Right renal pelvis (tissue), 4 donors: Measurements from ENCODE around the gene RNASEH2B. TPM values are rescaled to one million over a fixed set of nuclear protein-coding genes. Genes with fewer than 3 reads are reported as not detected.

ENCODE experiments used
- DNase-seq, 4 donors: peaks; one replicate each; pipeline ENCODE4 v3.0.0-alpha.2; 2013; ENCODE audit warnings: low read depth in 4 of 4, low spot score in 3 of 4, missing footprints in 1 of 4
- polyA plus RNA-seq, 4 donors: library from polyadenylated mRNA; unstranded; fragments of 120-200 nt; gene quantifications; one replicate each; pipeline ENCODE4 v1.2.1, GENCODE V29; 2013; ENCODE audit not compliant: insufficient read length in 4 of 4

Gene RNASEH2B
- polyA plus RNA-seq, 4 donors: 53.7 to 70.6 (median 64.7) TPM

DNA sequence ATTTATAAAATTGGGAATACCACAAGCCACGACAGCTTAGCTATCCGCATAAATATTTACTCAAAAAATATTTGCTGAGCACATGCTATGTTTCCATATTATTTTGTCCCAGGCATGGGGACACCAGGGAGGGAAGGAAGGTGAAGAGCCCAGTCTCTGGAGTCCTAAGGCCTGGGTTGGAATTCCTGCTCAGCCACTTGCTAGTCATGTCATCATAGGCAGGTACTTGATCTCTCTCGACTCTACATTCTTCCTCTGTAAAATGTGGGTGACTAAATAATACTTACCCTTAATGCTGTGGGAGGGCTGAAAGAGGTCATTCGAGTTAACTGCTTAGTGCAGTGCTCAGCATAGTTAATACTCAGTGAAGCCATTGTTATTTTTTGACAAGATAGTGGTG is 4.3 kb upstream of the RNASEH2B start:
- no peak for DNase-seq

DNA sequence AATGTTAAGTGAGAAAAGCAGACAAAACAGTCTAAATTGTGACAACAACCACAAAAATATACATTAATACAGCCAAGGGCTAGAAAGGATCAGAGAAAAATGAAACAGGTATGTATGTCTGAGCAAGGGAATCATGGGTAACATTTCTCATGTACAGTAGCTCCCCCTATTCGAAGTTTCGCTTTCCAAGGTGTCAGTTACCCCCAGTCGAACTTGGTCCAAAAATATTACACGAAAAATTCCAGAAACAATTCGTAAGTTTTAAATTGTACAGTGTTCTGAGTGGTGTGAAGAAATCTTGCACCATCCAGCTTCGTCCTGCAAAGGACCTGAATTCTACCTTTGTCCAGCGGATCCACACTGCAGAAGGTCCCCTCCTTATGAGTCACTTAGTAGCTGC is 1.8 kb upstream of the RNASEH2B start:
- no peak for DNase-seq

DNA sequence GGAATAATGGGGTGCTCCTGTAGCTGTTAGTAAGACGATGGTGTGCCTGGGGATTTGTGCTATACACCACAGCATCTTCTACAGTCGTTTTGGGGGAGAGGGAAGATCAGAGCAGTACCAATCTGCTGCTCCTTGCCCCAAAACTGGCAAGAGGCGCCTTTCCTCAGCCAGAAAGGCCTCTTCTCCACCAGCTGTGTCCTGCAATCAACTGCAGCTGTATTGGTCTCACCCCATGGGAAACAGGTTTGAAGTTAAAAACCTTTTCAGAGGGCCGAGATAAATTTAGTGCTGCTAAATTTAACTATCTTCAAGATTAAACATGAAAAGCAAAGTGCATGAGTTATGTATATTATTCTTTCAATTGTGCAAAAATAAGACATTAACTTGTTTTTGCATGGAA is 1.2 kb upstream of the RNASEH2B start:
- no peak for DNase-seq

DNA sequence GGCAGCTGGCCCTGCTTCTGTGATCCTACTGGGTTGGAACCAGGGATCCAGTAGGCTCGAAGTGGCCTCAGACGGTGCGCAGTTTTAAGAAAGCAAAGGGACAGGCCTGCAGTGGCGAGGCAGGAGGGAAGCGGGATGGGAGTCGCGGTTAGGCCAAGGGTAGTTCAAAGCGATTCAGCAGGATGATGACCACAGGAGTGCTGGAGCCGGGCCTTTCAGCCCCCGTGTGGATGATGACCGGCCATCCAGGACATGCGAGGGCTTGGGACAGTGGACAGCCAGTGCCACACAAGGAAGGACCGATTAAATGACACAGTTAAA is 854 bp downstream of the RNASEH2B start:
- peak in 2 of 4 donors; percentile 18 to 30 for DNase-seq

DNA sequence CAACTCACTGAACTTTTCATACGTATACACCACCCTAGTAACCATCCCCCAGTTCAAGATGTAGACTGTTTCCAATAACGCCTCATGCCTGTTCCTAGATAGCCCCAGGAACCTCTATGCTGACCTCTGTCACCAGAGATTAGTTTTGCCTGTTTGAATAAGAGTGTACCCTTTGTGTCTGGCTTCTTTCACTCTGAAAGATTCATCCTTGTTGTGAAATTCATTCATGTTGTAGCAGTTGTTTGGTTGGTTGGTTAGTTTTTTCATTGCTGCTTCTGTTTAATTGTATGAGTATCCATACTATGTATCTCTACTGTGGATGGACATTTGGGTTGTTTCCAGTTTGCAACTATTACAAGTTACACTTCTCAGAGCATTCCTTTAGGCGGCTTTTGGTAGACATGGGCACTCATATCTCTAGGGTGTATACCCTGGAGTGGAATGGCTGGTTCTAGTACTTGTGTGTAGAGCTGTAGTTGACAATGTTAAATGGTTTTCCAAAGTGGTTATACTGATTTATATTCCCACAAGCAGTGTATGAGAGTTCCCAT is 1.6 kb downstream of the RNASEH2B start:
- DNase-seq: no peak

DNA sequence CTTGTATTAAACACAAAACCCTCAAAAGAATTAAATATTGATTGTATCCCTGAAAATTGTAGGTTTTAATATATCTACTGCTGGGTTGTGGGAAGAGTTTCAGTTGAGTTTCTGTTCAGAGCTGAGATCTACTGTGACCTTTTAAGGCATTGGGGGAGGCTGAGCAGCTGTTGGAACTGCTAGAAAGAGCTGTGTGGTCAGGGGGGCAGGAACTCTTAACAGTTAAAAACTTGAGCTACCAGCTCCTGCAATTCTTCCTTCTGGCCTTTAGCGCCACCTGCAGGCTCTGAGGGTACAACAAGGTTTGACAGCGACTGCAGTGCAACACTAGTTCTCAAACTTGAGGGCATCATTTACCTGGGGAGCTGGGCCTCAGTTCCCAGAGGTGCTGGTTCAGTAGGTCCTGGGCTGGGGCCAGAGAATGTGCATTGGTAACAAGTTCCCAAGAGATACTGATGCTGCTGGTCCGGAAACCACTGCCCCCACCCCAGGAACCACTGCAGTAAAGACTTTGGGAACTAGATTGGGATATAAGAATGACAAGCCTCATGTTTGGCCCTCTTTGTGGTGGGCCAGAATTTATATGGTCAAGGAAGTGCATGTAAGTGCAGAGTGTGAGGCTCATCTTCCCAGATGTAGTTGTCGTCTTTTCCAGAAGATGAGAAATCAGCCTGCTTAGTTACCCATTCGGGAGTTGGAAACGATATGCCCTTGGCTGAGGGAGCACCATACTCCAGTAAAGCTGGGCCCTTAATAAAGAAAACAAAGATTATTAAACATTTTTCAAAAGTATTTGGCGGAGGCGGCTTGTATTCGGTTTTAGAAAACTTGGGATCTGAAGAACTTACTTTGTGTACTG is 2.6 kb downstream of the RNASEH2B start:
- DNase-seq: peak; percentile 75 to 87 (median 82)

DNA sequence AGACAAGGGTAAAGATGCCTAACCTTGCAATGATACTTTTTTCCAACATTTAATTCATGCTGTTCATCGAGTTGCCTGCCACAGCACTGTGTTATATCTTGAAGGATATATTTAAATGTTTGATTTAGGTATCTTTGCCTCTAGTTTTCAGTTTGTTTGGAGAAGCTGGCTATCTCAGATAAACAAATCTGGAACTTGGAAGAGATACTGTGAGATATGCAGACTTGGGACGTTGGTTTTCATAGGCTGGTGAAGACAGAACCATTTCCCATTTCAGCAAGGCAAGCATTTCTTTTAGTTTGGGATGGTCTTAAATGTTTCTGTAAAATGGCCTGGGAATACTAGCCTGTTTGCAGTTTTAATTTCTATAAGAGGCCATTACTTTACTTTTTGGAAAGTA is 3.3 kb downstream of the RNASEH2B start:
- no peak for DNase-seq

DNA sequence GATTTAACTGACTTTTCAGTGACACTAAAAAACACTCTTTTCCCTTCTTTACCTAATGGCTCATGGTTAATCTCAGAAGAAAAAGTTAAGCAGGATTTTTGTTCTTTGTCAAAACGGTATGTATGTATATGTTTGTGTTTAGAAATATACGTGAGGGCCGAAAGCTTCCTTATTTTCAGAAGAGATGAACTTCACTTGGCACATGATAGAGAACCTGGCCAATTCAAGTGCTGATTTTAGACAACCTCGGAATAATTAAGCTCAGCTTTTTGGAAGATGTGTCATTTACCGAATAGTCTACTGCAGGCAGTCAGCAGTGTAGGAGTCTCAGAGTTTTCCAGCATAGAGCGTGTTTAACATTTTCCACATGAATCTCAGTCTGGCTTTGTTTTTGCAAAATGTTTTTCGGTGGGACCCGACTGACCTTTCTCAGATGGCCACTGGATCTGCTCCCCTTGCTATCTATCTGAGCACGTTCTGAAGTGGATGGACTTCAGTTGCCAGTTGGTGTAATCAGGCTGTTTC is 4.6 kb downstream of the RNASEH2B start:
- no peak for DNase-seq

DNA sequence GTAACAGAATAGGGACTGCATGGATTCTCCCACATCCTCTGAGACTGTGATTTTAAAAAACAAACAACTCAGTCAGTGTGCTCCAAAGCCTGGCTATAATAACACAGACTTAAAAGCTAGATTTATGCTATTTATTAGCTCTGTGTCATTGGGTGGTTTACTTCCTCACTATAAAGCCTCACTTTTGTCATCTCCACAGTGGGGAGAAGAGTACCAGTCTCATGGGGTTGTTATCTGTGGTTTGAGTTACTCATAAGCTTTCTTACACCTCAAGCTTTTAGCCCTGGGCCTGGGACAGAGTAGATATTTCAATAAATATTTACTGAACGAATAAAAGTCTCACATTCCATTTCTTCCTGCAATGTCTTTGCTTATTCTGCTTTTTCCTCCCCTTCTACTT is 5.3 kb downstream of the RNASEH2B start:
- no peak for DNase-seq

DNA sequence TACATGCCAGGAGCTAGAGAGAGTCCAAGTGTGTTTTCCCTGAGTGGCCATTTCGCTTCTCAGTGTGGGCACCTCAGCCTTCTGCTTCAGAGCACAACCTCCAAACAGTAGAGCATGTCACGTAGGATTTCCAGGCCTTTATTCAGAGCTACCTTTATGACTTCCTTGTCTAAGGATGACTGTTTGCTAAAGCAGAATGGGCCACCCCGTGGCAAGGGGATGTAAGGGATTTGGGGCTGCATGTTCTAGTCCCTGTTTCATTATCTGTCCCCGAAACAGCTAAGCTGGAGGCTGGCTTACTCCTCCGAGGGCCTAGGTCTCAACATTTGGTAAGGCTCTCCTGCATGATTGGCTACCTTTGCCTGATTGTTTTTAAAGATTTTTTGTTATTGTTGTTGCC is 6.0 kb downstream of the RNASEH2B start:
- no peak for DNase-seq

DNA sequence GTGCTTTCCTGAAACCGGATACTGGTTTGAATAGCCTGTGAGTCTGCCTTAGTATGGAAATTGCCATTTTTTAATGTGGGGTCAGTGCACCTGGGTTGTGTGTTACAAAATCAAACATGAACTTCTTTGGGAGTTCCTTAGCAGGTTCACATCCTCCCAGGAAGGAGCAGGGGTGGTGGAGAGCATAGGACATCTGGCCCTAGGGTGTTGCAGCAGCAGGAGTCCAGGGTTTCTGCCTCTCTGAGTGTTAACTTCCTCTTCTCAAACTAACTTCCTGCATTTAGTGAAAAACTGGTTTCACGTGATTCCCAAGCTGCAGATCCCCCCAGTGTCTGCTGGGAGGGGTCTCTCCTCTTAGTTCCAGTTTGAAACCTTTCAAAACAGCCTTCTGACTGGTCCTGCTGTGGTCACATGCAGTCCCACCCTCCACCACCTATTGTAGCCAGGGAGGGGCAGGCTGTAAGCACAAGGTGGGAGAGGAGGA is 7.2 kb downstream of the RNASEH2B start:
- no peak for DNase-seq

DNA sequence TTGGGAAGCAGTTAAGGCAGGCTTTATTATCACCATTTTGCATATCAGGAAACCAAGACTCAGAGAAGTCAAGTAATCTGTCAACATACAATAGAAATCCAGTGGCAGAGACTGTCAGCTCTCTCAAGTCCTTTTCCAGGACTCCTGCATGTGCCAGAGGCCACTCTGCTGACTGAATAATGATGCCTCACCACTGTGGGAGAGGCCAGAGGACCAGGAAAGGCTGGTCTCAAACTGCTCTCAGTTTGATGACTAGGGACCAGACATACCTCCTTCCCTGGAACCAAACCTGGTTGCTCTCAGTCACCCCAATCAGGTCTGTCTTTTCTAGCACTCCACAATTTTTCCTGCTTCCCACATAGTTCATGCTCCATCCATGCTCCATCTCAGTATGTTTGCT is 8.0 kb downstream of the RNASEH2B start:
- DNase-seq: no peak

DNA sequence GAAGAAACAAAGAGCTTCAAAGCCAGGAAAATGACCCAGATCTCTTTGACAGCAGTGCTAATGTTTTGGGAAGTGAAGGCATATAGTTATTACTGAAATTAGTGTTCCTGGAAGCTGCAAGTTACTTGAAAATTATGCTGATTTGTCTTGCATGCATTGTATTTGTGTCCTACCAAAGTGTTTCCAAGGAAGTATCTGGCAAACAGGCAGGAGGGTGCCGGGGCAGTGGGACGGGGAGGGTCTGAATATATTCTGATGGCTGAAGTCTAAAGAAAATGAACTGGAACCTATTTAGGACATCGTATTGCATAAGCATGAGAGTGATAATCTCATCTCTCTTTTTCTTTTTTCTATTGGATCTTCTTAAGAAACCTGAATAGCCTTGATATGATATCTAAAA is 9.0 kb downstream of the RNASEH2B start:
- DNase-seq: no peak

DNA sequence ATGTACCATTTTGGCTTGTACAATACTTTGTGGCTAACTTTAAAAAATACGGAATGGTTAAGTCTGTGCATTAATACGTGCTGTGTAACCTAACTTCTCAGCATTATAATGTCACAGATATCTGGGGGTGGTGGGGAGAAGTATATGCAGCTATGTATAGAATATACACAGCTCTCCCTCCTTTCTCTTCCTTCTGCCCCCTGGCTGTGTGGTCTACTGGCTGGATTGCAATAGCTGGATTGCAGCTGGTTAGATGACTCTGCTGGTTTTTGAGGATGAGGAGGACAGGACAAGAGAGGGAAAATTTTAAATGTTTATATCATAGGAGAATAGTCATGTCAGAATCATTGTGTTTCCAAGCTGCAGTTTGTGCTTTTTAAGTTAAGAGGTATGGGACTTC is 9.7 kb downstream of the RNASEH2B start:
- DNase-seq: no peak

DNA sequence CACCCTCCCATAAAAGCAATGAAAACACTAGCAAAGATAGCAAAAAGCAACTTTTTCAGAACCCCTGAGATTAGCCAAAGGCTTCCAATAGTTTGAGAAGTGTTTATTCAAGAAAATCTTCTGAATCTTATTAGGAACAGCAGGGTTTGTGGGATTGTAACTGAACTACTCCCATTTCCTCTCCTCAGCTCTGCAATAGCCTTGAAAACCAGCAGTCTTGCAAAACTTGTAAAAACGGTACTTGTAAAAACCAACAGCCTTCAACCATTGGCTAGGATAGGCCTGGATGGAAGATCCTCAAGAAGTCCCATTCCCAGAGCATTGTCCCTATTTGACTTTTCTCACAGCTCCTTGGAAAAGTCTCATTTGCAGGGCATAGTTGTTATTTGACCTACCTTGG is 12.1 kb downstream of the RNASEH2B start:
- DNase-seq: no peak

DNA sequence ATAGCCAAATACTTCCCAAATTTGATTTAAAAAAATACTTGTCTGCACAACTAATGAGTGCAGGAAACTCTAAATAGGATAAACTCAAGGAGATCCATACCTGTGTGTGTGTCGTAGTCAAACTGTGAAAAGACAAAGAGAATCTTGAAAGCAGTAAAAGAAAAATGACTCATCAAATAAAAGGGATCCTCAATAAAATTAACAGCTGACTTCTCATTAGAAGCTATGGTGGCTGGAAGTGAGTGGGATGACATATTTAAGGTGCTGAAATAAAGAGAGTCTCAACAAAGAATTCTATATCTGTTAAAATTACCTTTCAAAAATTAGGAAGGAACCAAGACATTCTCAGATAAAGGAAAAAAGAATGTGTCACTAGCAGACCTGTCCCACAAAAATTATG is 13.7 kb downstream of the RNASEH2B start:
- DNase-seq: no peak

DNA sequence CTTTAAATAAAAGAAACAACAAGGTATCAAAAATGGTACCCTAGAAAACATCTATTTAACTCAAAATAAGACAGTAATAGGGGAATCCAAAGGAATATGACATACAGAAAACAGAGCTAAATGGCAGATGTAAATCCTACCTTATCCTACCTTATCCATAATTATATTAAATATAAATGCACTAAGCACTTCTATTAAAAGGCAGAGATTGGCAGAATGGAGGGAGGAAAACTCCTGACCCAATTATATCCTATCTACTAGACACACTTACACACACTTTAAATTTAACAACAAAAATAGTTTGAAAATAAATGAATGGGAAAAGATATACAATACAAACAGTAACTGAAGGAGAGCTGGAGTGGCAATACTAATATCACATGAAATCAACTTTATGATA is 14.4 kb downstream of the RNASEH2B start:
- no peak for DNase-seq

DNA sequence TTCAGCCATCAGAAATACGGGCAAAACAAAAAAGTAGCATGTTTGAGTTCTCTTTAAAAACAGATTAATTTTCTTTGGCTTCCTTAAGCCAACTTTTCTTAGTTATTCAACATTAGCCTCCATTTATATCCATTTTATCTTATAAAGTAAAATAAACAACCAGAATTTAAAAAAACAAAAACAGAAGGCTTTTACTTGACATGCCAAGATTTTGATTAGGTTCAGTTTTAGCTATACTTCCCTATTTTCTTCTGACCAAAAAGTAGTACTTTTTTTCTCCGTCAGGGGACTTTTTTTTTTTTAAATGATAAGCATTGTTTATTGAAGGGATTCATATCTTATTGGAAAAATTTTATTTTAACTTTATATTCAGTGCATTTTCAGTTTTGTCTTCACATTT is 18.1 kb downstream of the RNASEH2B start:
- DNase-seq: no peak

DNA sequence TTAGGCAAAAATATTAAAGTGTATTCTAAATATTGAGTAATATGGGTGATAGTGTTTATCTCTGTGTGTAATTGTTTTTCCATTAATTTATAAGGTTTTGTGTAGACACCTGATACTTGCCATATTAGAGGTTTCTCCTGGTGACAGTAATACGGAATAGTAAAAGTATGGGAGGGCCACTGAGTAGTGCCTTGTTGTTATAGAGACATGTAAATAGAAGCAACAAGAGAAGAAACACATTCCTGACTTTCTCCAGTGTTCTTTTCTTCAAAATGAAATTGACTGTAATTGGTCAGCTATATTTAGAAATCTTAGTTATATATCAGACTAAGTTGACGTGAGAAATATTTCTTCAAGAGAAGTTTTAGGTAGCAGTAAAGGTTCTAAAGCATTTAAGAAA is 18.5 kb downstream of the RNASEH2B start:
- no peak for DNase-seq

DNA sequence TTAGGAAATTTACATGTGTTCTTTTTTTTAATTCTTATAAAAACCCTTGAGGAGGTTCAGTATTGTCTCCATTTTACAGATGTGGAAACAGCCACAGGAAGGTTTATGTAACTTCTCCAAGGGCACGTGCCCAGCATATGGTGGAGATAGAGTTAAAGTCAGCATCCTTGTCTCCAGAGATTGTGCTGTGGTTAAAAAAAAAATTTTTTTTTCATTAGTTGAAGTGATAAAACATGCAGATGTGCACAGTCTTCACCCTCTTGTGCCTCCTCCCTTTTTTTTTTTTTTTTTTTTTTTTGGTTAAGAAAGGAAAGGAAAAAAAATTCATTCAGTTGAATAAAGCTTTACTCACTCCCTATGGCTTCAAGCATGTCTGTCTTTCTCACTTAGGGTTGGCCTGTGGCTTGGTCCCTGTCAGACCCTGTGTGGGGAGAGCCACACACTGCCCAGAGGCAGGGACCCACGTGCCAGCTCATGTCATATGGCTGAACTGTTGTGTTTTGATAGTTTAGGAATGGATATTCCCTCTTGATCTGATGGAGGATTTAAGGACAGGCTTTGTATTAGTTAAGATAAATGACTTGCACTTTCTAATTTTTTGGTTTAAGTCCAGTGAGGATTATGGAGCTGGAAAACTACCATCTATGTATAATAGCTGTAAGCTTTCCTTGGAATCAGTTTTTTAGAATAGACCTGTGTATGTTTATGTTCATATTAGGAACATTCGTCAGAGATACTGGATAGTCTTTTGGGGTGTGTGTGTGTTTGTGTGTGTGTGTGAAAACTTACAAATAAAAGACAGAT is 19.3 kb downstream of the RNASEH2B start:
- no peak for DNase-seq

DNA sequence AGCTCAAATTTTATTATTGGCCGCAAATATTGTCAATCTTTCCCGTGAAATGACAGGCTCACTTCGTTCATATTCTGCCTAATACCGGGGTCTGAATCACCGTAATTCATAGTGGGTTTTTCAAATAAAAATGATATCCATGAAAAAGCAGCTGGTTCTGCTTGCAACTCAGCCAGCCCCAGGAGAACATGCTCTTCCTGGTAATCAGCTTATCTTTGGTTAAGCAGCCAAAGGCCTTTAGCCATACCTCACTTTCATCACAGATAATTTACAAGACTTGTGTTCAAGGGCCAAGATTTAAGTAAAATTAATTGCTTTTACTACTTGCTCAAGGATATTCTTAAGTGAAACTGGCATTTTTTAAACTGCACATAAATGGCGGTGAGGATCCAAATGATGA is 22.5 kb downstream of the RNASEH2B start:
- no peak for DNase-seq
